ENCODE measurements around the gene PFKFB1.

- TF ChIP-seq, protein P1, sequence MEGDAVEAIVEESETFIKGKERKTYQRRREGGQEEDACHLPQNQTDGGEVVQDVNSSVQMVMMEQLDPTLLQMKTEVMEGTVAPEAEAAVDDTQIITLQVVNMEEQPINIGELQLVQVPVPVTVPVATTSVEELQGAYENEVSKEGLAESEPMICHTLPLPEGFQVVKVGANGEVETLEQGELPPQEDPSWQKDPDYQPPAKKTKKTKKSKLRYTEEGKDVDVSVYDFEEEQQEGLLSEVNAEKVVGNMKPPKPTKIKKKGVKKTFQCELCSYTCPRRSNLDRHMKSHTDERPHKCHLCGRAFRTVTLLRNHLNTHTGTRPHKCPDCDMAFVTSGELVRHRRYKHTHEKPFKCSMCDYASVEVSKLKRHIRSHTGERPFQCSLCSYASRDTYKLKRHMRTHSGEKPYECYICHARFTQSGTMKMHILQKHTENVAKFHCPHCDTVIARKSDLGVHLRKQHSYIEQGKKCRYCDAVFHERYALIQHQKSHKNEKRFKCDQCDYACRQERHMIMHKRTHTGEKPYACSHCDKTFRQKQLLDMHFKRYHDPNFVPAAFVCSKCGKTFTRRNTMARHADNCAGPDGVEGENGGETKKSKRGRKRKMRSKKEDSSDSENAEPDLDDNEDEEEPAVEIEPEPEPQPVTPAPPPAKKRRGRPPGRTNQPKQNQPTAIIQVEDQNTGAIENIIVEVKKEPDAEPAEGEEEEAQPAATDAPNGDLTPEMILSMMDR (IDR thresholded peaks at IDR 0.05): no peak
- TF ChIP-seq POLR2A (IDR thresholded peaks at IDR 0.05) (no peak), POLR2AphosphoS5 (IDR thresholded peaks at IDR 0.05) (no peak)
These were observed 10.2 kb upstream of the PFKFB1 start for GRCh38 chrX:55004231-55004630.
